ENCODE results near the gene PODXL.
"Not testable (repeated sequence)": the region's sequence is repeated elsewhere in the genome, so short reads cannot be mapped to it uniquely, and the experiment has no call there.

Gene PODXL

DNA sequence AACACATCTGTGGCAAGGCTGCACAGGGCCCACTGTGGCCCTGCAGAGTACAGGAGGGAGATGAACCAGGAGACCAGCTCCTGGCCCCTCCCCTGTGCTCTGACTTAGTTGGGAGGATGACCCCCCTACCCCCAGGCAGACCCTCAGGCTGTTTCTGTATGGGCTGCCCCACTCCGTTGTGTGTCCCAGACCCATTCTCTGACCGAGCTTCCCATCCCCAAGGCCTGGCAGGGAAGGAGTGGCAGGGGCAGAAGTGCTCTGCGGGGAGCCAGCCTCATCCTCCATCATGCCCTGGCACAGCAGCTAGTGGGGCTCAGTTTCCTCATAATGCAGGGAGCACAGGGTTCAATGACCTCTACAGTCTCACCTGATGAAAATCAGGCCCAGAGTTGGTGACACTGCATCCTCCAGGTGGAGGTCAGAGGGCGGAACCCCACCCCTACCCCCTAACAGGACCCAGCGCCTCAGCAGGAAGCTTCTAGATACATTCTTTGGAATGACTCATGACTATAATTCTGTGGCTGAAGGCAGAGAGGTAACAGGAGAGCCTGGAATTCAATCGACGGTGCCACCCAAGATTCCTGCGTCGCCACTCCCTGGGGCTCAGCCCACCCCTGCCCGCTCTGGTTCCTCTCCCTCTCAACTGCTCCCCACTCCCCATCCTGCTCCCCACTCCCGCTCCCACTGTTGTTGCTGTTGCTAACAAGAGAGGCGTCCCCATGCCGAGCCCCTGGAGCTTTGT, 18.2 kb downstream of the PODXL start:
- DNase-seq (ENCODE audit: low read depth in 2 of 2) = no peak

DNA sequence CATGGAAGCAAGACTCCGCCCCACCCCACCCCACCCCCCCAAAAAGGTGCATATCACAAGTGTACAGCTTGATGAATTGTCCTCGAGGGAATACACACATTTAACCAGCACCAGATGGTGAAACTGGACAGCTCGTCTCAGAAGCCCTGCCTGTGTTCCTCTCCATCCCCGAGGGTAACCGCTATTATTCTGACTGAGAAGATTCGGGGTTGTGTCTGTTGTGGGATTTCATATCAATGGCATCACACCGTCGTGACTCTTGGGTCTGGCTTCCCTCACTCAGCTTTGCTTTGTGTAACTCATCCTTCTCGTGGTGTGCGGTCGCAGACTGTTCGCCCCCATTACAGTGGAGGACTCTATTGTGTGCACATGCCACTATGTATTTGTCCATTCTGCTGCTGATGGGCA, 18.9 kb downstream of the PODXL start:
- DNase-seq (ENCODE audit: low read depth in 2 of 2) = no peak

DNA sequence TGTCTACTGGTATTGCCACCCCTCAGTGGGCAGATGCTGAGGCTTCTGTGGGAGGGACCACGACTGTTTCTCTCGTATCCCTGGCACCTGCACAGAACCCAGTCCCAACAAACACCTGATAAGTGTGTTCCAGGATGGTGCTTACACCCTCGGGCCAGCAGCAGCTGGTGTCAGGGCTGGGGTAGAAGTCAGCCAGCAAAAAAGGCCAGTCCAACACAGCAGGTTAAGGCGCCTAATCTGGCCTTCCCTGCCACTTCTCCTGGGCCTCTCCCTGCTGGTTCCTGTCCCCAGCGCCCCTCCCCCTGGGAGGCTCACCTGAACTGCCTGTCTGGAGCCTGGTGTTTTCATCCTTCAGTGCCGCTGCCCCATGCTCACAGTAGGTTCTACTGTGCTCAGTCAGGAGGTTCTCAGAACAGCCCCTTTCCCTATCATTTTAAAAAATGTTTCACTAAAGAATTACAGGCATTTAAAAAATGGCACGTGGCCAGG, 20.0 kb downstream of the PODXL start:
- DNase-seq (ENCODE audit: low read depth in 2 of 2) = no peak

DNA sequence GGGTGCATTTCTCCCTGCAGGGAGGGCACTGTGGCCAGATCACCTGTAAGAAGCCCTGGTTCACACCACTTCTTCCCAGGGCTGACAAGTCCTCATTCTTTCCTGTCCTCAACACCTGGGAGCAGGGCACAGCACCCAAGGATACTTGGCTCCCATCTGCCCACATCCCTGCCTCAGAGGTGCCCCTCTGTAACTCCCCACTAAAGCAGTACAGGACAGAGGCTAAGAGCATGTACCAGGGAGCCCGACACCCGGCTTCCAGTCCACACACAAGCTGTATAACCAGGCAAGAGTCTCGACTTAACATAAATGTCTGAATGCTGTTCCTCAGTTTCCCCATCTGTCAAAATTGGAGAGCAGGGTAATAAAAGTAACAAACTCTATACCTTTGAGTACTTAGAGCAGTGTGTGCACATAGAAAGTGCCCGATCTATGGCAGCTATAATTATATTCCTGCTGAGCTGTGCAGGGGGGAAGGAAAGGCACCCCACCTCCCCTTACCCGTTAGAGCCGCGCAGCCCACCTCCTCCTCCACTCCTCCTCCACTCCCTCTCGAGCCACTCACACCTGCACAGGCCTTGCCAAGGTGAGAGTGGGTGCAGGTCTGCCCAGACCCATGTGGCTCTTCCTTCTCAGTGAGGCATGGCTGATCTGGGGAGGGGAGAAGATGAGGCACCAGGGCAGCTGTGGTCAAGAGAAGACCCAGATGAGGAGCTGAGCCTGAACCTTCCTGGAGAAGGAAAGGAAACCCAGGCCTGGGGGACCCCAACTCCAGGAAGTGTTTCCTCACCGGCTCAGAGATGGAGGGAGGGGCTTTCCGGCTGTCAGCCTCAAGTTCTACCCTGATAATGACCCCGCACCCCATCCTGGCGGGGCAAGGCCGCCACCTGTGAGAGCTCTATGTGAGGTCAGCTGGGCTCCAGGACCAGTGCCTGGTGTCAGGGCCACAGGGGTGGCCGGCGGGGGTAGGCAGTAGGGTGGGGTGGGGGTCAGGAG, 22.6 kb downstream of the PODXL start:
- no peak for DNase-seq (ENCODE audit: low read depth in 2 of 2)

DNA sequence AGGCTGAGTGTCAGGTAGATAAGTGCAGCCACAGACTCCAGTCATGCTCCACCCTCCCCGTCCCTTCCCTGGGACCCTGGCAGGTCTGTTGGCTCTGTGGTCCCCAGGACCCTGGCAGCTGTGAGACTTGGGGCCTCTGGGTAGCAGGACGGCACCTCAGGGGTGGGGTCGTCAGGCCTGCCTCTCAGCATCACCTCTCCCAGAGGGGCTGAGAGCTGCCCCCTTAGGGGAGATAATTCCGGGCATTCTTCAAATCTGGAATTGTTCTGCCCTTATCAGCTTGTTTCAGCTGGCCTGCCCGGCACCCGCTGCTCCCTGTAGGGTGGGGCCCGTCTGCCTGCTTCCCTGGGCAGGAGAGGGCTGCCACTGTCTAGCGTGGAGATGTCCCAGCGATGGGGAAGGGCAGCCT, 23.3 kb downstream of the PODXL start:
- no peak for DNase-seq (ENCODE audit: low read depth in 2 of 2)

DNA sequence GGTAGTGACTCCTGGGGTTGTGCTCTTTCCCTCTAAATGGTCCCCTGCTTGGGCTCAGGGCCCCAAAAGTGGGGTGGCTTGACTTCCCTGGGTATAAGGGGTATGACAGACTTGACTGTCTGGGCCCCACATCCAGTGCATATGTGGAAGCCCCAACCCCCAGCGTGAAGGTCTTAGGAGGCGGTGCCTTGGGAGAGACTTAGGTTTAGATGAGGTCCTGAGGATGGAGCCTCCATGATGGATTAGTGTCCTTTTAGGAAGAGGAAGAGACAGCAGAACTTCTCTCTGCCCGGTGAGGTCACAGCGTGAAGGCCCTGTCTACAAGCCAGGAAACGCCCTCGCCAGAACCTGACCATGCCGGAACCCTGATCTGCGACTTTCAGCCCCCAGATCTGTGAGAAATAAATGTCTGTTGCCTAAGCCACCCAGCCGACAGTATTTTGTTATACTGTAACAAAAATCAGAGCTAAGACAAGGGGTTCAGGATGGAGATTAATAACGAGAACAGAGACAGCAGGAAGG, 23.8 kb downstream of the PODXL start:
- DNase-seq (ENCODE audit: low read depth in 2 of 2) = no peak

DNA sequence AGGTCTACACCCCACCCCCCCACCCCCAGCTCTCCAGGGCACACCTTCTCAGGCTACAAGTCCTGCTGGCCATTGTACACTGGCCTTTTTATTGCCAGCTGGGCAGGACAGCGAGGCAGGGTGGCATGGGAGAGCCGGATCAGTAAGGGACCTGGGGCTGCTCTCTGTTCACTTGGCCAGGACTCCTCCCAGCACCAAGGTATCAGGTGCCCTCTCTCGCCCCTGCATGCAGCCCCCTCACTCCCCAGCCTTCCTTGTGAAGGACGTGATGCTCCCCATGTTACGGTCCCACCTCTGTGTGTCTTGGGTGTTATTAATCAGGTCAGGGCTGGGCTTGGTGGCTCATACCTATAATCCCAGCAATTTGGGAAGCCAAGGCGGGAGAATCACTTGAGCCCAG, 26.3 kb downstream of the PODXL start:
- DNase-seq (ENCODE audit: low read depth in 2 of 2) = no peak

DNA sequence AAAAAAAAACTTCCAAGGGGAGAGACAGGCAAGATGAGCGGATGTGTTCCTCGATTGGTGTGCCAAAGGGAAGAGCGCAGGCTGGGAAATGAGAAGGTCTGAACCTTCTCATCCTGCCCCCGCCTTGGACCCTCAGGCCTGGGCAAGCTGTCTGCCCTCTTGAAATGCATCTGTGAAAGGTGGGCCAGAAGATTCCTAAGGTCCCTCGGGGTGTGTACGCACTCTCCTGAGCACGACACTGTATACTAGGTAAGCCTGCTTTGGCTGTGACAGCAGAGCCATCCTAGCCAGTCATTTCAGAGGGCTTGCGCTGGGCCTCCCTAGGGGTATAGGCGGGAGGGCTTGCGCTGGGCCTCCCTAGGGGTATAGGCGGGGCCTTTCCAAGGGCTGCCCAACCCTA, 26.8 kb downstream of the PODXL start:
- DNase-seq (ENCODE audit: low read depth in 2 of 2) = no peak

DNA sequence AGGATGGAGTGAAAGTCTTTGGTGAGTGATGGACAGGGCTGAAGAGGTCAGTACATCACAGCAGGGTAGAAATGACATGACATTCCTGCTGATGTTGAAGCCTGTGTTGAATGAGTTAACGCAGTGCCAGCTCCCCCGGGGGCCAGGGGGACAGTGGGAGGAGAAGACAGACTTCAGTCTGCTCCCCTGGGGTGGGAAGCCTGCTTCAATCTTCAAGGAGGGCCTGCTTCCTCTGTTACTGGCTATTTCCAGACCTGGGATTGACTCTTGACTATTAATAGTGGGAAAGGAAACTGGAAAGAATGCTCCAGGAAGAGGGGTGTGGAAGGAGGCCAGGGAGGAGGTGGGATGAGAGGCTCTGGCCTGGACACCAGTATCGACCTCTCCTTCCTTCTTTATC, 27.2 kb downstream of the PODXL start:
- no peak for DNase-seq (ENCODE audit: low read depth in 2 of 2)

DNA sequence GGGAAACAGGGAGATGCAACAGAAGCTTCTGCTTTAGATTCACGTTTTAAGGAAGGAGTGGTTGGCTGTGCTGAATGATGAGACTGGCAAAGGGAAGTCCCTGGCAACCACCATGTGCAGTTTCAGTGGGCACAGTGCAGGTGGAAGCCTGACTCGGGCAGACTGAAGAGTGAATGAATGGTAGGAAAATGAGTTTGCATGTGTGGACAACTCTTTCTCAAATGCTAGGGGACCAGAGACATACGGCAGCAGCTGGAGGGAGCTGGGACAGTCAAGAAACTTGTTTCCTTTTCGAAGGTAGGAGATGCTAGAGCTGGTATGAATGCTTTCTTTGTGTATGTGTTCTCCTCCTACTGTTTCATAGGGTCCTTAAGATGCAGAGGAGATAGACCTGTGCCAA, 29.0 kb downstream of the PODXL start:
- no peak for DNase-seq (ENCODE audit: low read depth in 2 of 2)

DNA sequence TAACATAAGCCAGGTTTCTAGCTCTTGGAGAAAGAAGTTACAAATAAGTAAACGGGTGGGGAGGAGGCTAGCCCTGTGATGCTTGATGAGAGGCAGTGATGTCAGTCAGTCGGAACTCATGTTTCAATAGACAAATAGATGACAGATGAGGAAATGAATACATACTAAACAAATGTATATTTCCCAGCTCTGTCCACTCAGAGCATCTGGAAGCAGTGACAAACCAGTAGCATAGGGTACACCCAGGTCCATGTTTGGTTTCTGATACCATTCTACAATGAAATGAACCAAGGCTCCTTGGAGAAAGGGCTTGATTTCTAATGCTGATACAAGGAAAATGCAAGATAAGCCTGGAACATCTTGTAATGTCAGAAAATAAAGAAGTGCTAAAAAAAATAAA, 30.6 kb downstream of the PODXL start:
- DNase-seq (ENCODE audit: low read depth in 2 of 2) = no peak

DNA sequence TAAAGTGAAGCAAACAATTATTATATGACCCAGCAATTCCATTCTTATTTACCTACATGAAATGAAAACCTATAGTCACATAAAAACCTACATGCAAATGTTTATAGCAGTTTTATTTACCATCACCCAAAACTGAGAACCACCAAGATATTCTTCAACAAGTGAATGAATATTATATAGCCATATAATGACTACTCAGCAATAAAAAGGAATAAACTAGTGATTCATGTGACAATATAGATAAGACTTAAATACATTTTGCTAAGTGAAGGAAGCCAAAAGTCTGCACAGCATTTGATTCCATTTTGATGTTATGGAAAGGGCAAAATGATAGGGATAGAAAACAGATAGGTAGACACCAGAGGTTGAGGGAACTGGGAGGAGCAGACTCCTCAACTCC, 31.7 kb downstream of the PODXL start:
- DNase-seq (ENCODE audit: low read depth in 2 of 2) = no peak

DNA sequence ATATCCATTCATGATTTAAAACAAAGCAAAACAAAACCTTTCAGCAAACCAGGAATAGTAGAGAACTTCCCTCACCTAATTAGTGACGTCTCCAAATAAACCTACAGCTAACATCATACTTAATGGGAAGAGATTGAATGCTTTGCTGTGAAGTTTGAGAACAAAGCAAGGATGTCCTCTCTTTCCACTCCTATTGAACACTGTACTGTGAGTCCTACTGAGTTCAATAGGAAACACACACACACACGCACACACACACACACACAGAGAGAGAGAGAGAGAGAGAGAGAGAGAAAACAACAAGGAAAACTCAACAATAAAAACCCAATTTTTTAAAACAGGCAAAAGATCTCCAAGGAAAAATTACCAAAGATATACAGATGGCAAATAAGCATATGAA, 32.3 kb downstream of the PODXL start:
- no peak for DNase-seq (ENCODE audit: low read depth in 2 of 2)

DNA sequence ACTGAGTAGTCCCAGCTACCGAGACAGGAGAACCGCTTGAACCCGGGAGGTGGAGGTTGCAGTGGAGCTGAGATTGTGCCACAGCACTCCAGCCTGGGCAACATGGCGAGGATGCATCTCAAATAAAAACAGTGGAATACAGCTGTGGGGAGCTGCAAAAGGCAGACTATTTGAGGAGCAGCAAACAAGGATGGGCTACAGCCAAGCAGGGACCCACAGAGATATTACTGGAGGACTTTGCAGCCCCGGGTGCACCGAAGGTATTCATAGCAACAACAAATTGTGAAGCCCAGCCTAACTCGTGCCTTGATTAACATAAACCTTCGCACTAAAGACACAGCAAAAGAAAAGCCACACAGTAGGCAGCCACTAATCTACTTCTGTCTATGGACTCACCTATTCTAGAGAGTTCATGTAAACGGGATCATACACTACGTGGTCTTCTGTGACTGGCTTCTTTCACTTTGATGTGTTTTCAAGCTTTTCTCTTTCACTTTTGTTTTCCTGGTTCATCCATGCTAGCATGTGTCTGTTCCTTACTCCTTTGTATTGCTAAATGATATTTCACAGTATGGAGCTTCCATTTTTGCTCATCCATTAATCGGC, 34.0 kb downstream of the PODXL start:
- DNase-seq (ENCODE audit: low read depth in 2 of 2) = no peak

DNA sequence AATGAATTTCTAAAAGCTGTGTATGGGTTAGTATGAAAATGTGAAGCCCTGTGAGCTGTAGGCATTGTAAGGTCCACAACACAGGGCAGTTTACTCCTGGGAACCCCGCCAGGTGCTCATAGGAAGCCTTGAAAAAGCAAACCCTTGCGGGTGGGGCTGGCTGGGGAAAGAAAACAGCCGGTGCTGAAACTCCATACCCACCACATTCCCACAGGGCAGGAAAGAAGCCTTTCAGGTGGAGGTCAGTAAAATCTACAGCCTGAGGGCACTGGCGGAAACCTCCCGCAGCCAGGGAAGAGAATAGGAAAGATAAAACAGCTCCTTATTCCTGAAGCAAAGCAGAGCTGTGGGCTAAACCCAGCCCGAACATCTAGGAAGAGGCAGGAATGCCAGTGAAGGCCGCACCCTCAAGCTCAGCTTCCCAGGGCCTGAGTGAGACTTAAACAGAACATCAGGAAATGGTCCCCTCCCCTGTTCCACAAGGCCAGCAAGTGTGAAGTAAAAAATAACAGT, 34.7 kb downstream of the PODXL start:
- no peak for DNase-seq (ENCODE audit: low read depth in 2 of 2)

DNA sequence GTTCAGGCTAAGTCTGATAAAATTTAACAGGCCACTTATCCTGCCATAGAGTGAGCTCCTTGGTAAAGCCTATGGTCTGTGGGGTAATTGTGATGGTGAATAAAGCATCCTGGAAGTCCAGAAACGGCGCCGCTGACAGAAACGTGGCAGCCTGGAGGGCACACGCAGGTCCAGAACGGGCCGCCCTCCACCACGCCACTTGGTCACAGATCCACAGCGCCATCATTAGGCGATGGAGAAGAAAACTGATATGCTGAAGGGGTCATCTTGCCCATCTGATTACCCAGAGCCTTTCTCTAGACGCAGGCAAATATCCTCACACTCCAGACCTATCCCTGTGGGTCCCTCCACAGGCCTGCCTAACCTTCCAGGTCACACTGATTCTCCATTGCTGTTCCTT, 37.8 kb downstream of the PODXL start:
- no peak for DNase-seq (ENCODE audit: low read depth in 2 of 2)

DNA sequence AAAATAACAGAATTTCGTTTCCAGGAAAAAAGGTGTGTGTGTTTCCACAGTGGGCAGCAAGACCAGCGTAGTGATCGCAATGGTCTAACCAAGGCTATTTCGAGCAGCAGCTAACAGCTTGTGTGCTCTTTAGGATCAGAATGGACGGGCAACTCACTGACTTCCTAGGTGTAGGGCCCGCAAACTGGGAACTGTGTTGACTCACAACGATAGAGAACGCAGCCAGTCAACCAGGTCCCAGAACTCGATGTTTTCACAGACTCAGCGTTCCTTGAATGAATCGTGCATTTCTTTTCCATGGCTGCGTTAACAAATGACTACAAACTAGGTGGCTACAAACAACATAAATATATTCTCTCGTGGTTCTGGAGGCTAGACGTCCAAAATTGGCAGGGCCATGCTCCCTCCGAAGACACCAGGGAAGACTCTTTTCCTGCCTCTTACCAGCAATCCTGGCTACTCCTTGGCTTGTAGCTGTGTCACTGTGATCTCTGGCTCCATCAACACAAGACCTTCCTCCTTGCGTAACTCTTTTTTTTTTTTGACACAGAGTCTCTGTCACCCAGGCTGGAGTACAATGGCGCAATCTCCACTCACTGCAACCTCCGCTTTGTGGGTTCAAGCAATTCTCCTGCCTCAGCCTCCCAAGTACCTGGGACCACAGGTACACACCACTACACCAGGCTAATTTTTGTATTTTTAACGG, 39.1 kb downstream of the PODXL start:
- DNase-seq (ENCODE audit: low read depth in 2 of 2) = no peak

DNA sequence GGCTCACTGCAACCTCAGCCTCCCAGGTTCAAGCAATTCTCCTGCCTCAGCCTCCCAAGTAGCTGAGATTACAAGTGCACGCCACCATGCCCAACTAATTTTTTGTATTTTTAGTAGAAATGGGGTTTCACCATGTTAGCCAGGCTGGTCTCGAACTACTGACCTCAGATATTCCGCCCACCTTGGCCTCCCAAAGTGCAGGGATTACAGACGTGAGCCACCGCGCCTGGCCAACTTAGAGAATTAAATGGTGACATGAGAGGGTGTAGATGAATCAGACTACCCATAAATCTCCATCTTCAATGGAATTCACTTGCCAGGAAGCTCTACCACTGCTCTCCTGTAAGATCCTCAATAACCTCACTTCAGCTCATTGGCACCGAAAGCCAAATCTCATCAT, 41.0 kb downstream of the PODXL start:
- DNase-seq (ENCODE audit: low read depth in 2 of 2) = not testable (repeated sequence)

DNA sequence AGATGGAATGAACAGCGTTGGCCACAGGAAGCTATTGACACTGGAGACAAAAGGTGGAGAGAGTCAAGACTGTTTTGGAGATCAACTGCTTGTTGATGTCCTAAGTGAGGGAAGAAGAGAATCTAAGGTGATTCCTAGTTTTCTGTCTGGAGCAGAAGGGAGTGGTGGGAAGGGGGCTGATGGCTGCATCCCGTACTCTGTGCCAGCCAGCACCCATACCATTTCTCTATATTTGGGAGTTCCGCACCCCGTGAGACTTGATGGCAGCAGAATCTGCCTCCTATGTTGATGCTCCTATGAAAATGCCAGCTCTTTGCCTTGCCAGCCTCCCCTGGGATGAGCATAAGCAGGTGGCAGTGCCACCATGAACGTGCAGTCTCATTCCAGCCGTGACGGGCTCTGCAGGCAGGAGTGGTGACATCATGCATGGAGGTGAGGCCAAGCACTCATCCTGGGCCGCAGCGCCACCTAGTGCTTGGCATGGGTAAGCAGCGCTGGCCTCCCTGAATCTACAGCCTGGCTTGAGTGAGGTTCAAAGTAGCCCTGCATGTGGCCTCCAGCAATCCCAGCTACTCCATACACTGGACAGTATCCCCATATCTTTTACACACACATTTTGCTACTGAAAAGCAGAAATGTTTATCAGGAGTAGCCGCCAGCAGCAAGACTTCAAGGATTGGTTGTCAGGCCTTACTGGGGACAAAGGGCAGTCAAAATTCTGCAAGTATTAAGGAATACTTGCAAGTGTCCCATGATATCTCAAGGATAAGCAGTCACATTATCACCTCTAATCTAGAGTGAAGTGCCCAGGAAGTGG, 43.0 kb downstream of the PODXL start:
- peak; percentile 48 to 56 for DNase-seq (ENCODE audit: low read depth in 2 of 2)

DNA sequence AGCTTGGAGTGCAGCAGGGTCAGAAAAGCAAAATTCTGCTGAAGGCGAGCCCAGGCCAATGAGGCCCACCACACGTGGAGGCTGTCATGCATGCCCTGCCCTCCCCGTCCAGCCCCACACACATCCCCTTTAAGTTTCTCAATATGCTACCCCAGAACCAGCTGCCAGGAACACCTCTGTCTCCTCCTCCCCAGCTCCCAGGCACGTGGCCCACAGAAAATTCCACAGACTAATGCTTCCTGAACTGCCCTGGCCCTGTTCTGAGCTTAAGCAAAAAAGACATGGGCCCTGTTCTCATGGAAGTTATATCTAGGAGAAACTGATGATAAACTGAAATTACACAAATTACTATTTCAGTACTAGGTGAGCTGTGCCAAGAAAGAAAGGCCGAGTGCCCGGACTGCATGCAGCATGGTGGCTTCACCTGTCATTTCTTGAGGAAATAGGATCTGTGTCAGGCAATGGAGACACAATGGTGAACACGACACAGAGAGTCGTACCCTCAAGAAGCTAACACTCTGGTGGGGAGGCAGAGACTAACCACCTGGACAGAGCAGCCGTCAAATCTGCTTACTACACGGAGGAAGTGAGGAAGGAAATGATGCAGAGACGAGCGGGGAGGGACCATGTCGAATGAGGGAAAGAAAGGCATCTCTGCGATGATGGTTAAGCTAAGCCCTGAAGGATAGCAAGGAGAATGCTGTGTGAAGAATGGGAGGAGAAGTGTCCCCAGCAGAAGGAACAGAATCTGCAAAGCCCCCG, 44.5 kb downstream of the PODXL start:
- DNase-seq (ENCODE audit: low read depth in 2 of 2) = no peak
